Testis (tissue), 2 donors: ENCODE results near the gene CX3CL1.

Experiments used
- POLR2A ChIP-seq: fragments of 450-650 bp; IDR thresholded peaks from one replicate; pipeline ENCODE4 v1.6.1; 2017; ENCODE audit warnings: antibody characterized with exemption, mild to moderate bottlenecking, moderate library complexity
- TF ChIP-seq, protein P1 (sequence below), 3 experiments: fragments of 450-650 bp in 2 of 3; fragments of 200-600 bp in 1 of 3; sonication (generic) in 1 of 3; IDR thresholded peaks; one replicate each; pipeline ENCODE4 v1.5.1; 2016 to 2019; ENCODE audit warnings: antibody characterized with exemption in 3 of 3, mild to moderate bottlenecking in 2 of 3, moderate library complexity in 1 of 3

DNA sequence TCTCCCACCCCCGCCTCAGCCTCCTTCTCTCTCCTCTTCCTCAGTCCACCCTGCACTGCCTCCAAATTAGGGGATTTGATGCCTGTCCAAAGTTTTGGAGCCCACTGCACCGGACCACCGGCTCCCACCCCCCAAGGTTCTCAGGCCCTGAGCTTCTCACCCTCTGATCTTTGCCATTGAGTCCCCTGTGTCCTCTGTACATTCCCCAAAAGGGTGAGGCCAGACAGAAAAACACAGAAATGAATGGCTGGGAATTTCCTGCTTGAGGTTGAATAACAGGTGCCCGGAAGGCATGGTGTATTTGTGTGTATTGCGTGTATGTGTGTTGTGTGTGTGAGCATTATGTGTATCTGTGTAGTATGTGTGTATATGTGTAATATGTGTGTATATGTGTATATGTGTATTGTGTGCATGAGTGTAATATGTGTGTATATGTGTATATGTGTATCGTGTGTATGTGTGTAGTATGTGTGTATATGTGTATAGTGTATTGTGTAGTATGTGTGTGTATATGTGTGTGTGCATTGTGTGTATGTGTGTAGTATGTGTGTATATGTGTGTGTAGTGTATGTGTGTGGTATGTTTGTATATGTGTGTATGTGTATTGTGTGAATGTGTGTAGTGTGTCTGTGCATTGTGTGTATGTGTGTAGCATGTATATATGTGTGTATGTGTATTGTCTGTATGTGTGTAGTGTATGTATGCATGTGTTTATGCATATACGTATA lies 16.2 kb downstream of the CX3CL1 start:
- TF ChIP-seq, protein P1, sequence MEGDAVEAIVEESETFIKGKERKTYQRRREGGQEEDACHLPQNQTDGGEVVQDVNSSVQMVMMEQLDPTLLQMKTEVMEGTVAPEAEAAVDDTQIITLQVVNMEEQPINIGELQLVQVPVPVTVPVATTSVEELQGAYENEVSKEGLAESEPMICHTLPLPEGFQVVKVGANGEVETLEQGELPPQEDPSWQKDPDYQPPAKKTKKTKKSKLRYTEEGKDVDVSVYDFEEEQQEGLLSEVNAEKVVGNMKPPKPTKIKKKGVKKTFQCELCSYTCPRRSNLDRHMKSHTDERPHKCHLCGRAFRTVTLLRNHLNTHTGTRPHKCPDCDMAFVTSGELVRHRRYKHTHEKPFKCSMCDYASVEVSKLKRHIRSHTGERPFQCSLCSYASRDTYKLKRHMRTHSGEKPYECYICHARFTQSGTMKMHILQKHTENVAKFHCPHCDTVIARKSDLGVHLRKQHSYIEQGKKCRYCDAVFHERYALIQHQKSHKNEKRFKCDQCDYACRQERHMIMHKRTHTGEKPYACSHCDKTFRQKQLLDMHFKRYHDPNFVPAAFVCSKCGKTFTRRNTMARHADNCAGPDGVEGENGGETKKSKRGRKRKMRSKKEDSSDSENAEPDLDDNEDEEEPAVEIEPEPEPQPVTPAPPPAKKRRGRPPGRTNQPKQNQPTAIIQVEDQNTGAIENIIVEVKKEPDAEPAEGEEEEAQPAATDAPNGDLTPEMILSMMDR (IDR thresholded peaks at IDR 0.05): no peak
- TF ChIP-seq POLR2A: no peak
